ENCODE results near the gene CADM4.
"Not testable (repeated sequence)": the region's sequence is repeated elsewhere in the genome, so short reads cannot be mapped to it uniquely, and the experiment has no call there.

CADM4 gene

GRCh38 chr19:43638995-43639518 lies 593 bp downstream of the CADM4 start:
- no CpG with 5 or more reads among the region's 18 CpGs for WGBS, 2 donors (ENCODE audit: extremely low coverage in 2 of 2, insufficient read length in 2 of 2, insufficient replicate concordance in 1 of 2)
- Histone ChIP-seq H2AFZ (ENCODE audit: low read length) (peak overlapping the region; percentile 76), H2BK5ac (ENCODE audit: low read length) (no peak overlapping the region), H3K23ac (ENCODE audit: low read depth, low read length, poor library complexity) (no peak overlapping the region), H2BK120ac (ENCODE audit: low read depth, low read length) (no peak overlapping the region), H3K27me3 (ENCODE audit: control insufficient read depth in 3 of 3, insufficient read depth in 3 of 3, low read depth in 1 of 3, low read length in 3 of 3) (peaks cover 0 to 9% (median 2%) of the 10 kb centered on the region in 3 experiments), H3K4me1 (ENCODE audit: control insufficient read depth in 2 of 2, insufficient read depth in 1 of 2, low read depth in 1 of 2, low read length in 2 of 2) (peaks cover 32 to 43% of the 10 kb centered on the region in 2 donors), H4K91ac (ENCODE audit: low read depth, low read length, poor library complexity) (no peak overlapping the region), H3K36me3 (replicated peaks in 1 of 2; ENCODE audit: control insufficient read depth in 2 of 2, insufficient read depth in 2 of 2, low read length in 2 of 2) (peaks cover 0 to 15% of the 10 kb centered on the region in 2 donors), H3K4me2 (ENCODE audit: insufficient read depth, low read length, poor library complexity, severe bottlenecking) (peak overlapping the region; percentile 60), H3K9me3 (replicated peaks in 1 of 2; ENCODE audit: control insufficient read depth in 2 of 2, insufficient read depth in 1 of 2, low read depth in 1 of 2, low read length in 2 of 2) (no peaks in the 10 kb centered on the region), H3K27ac (replicated peaks; ENCODE audit: low read length) (no peak overlapping the region), H2BK12ac (ENCODE audit: low read length) (no peak overlapping the region), H3K14ac (ENCODE audit: low read length) (peak overlapping the region; percentile 5), H3K79me1 (ENCODE audit: low read depth, low read length) (peaks cover 9% of the 10 kb centered on the region), H3K9ac (ENCODE audit: low read depth, low read length, poor library complexity) (peak overlapping the region; percentile 89), H3K4ac (ENCODE audit: low read length) (no peak overlapping the region), H3K18ac (ENCODE audit: low read length) (peak overlapping the region; percentile 31), H2BK15ac (ENCODE audit: low read length) (no peak overlapping the region), H4K8ac (ENCODE audit: low read depth, low read length) (no peak overlapping the region), H3K4me3 (ENCODE audit: low read length in 2 of 2) (peak overlapping the region; percentile 86 to 99), H2AK5ac (ENCODE audit: low read depth, low read length) (peak overlapping the region; percentile 15)
- no peak for DNase-seq (ENCODE audit: low spot score)

- H2BK15ac ChIP-seq (ENCODE audit: low read length): no peak overlapping the region
- H4K91ac ChIP-seq (ENCODE audit: low read depth, low read length, poor library complexity): no peak overlapping the region
- no peak overlapping the region for H2AK5ac ChIP-seq (ENCODE audit: low read depth, low read length)
- H2BK5ac ChIP-seq (ENCODE audit: low read length): peak overlapping the region; percentile 15
- no peak overlapping the region for H4K8ac ChIP-seq (ENCODE audit: low read depth, low read length)
- H3K36me3 ChIP-seq (replicated peaks in 1 of 2; ENCODE audit: control insufficient read depth in 2 of 2, insufficient read depth in 2 of 2, low read length in 2 of 2): peaks cover 0 to 17% of the 10 kb centered on the region in 2 donors
- H2AFZ ChIP-seq (ENCODE audit: low read length): no peak overlapping the region
- H3K9ac ChIP-seq (ENCODE audit: low read depth, low read length, poor library complexity): peak overlapping the region; percentile 89
- no peaks in the 10 kb centered on the region for H3K9me3 ChIP-seq (replicated peaks in 1 of 2; ENCODE audit: control insufficient read depth in 2 of 2, insufficient read depth in 1 of 2, low read depth in 1 of 2, low read length in 2 of 2)
- H3K27ac ChIP-seq (replicated peaks; ENCODE audit: low read length): no peak overlapping the region
- H3K4me3 ChIP-seq (ENCODE audit: low read length in 2 of 2): peak overlapping the region; percentile 86 to 99
- DNase-seq (ENCODE audit: low spot score): no peak
- no peak overlapping the region for H3K4ac ChIP-seq (ENCODE audit: low read length)
- H2BK12ac ChIP-seq (ENCODE audit: low read length): no peak overlapping the region
- H3K4me2 ChIP-seq (ENCODE audit: insufficient read depth, low read length, poor library complexity, severe bottlenecking): peak overlapping the region; percentile 60
- H3K4me1 ChIP-seq (ENCODE audit: control insufficient read depth in 2 of 2, insufficient read depth in 1 of 2, low read depth in 1 of 2, low read length in 2 of 2): peaks cover 32 to 46% of the 10 kb centered on the region in 2 donors
- peak overlapping the region; percentile 6 for H3K18ac ChIP-seq (ENCODE audit: low read length)
- peaks cover 0 to 9% (median 2%) of the 10 kb centered on the region in 3 experiments for H3K27me3 ChIP-seq (ENCODE audit: control insufficient read depth in 3 of 3, insufficient read depth in 3 of 3, low read depth in 1 of 3, low read length in 3 of 3)
- H2BK120ac ChIP-seq (ENCODE audit: low read depth, low read length): no peak overlapping the region
- no CpG with 5 or more reads among the region's 13 CpGs for WGBS, 2 donors (ENCODE audit: extremely low coverage in 2 of 2, insufficient read length in 2 of 2, insufficient replicate concordance in 1 of 2)
- no peak overlapping the region for H3K14ac ChIP-seq (ENCODE audit: low read length)
- peaks cover 9% of the 10 kb centered on the region for H3K79me1 ChIP-seq (ENCODE audit: low read depth, low read length)
- H3K23ac ChIP-seq (ENCODE audit: low read depth, low read length, poor library complexity): no peak overlapping the region
Measured at GRCh38 chr19:43638214-43638994, 1.2 kb downstream of the CADM4 start.

GRCh38 chr19:43636121-43636683 lies 3.4 kb downstream of the CADM4 start:
- H3K36me3 ChIP-seq (replicated peaks in 1 of 2; ENCODE audit: control insufficient read depth in 2 of 2, insufficient read depth in 2 of 2, low read length in 2 of 2): peaks cover 3 to 22% of the 10 kb centered on the region in 2 donors
- H3K4me3 ChIP-seq (ENCODE audit: low read length in 2 of 2): peak overlapping the region in 1 of 2 donors; percentile 16
- H2AFZ ChIP-seq (ENCODE audit: low read length): no peak overlapping the region

GRCh38 chr19:43635561-43635940 lies 4.1 kb downstream of the CADM4 start:
- not testable (repeated sequence) for H2BK12ac ChIP-seq (ENCODE audit: low read length); H2BK120ac ChIP-seq (ENCODE audit: low read depth, low read length); DNase-seq (ENCODE audit: low spot score); H3K23ac ChIP-seq (ENCODE audit: low read depth, low read length, poor library complexity); H3K9ac ChIP-seq (ENCODE audit: low read depth, low read length, poor library complexity); H4K8ac ChIP-seq (ENCODE audit: low read depth, low read length); H3K4ac ChIP-seq (ENCODE audit: low read length); H3K9me3 ChIP-seq (replicated peaks in 1 of 2; ENCODE audit: control insufficient read depth in 2 of 2, insufficient read depth in 1 of 2, low read depth in 1 of 2, low read length in 2 of 2); H3K79me1 ChIP-seq (ENCODE audit: low read depth, low read length); H3K14ac ChIP-seq (ENCODE audit: low read length); H3K27me3 ChIP-seq (ENCODE audit: control insufficient read depth in 3 of 3, insufficient read depth in 3 of 3, low read depth in 1 of 3, low read length in 3 of 3)
- Histone ChIP-seq H2AFZ (ENCODE audit: low read length) (peak overlapping the region; percentile 77), H2AK5ac (ENCODE audit: low read depth, low read length) (peak overlapping the region; percentile 97), H2BK15ac (ENCODE audit: low read length) (peak overlapping the region; percentile 98), H4K91ac (ENCODE audit: low read depth, low read length, poor library complexity) (peak overlapping the region; percentile 54), H3K18ac (ENCODE audit: low read length) (peak overlapping the region; percentile 98), H3K4me3 (ENCODE audit: low read length in 2 of 2) (peak overlapping the region; percentile 38 to 73), H3K36me3 (replicated peaks in 1 of 2; ENCODE audit: control insufficient read depth in 2 of 2, insufficient read depth in 2 of 2, low read length in 2 of 2) (peaks cover 4 to 26% of the 10 kb centered on the region in 2 donors), H3K27ac (replicated peaks; ENCODE audit: low read length) (peak overlapping the region; percentile 94), H3K4me1 (ENCODE audit: control insufficient read depth in 2 of 2, insufficient read depth in 1 of 2, low read depth in 1 of 2, low read length in 2 of 2) (peaks cover 31 to 46% of the 10 kb centered on the region in 2 donors), H2BK5ac (ENCODE audit: low read length) (peak overlapping the region; percentile 97), H3K4me2 (ENCODE audit: insufficient read depth, low read length, poor library complexity, severe bottlenecking) (peak overlapping the region; percentile 71)
- WGBS, 2 donors (ENCODE audit: extremely low coverage in 2 of 2, insufficient read length in 2 of 2, insufficient replicate concordance in 1 of 2): no CpG with 5 or more reads among the region's 2 CpGs

More at GRCh38 chr19:43636121-43636683, 3.4 kb downstream of the CADM4 start:
- H2BK120ac ChIP-seq (ENCODE audit: low read depth, low read length): peak overlapping the region; percentile 78
- peak overlapping the region; percentile 71 for H3K4me2 ChIP-seq (ENCODE audit: insufficient read depth, low read length, poor library complexity, severe bottlenecking)
- H2BK15ac ChIP-seq (ENCODE audit: low read length): peak overlapping the region; percentile 98
- peak; percentile 45 for DNase-seq (ENCODE audit: low spot score)
- H3K18ac ChIP-seq (ENCODE audit: low read length): peak overlapping the region; percentile 98
- peak overlapping the region; percentile 81 for H3K9ac ChIP-seq (ENCODE audit: low read depth, low read length, poor library complexity)
- H3K23ac ChIP-seq (ENCODE audit: low read depth, low read length, poor library complexity): no peak overlapping the region
- peak overlapping the region; percentile 97 for H2BK5ac ChIP-seq (ENCODE audit: low read length)
- peak overlapping the region; percentile 94 for H3K27ac ChIP-seq (replicated peaks; ENCODE audit: low read length)
- H4K91ac ChIP-seq (ENCODE audit: low read depth, low read length, poor library complexity): peak overlapping the region; percentile 54
- peak overlapping the region; percentile 97 for H2AK5ac ChIP-seq (ENCODE audit: low read depth, low read length)
- H3K79me1 ChIP-seq (ENCODE audit: low read depth, low read length): peaks cover 9% of the 10 kb centered on the region
- WGBS, 2 donors (ENCODE audit: extremely low coverage in 2 of 2, insufficient read length in 2 of 2, insufficient replicate concordance in 1 of 2): no CpG with 5 or more reads among the region's 14 CpGs
- H2BK12ac ChIP-seq (ENCODE audit: low read length): peak overlapping the region; percentile 75
- H3K27me3 ChIP-seq (ENCODE audit: control insufficient read depth in 3 of 3, insufficient read depth in 3 of 3, low read depth in 1 of 3, low read length in 3 of 3): peaks cover 0 to 9% (median 2%) of the 10 kb centered on the region in 3 experiments
- H3K4ac ChIP-seq (ENCODE audit: low read length): peak overlapping the region; percentile 86
- no peak overlapping the region for H3K14ac ChIP-seq (ENCODE audit: low read length)
- no peaks in the 10 kb centered on the region for H3K9me3 ChIP-seq (replicated peaks in 1 of 2; ENCODE audit: control insufficient read depth in 2 of 2, insufficient read depth in 1 of 2, low read depth in 1 of 2, low read length in 2 of 2)
- H3K4me1 ChIP-seq (ENCODE audit: control insufficient read depth in 2 of 2, insufficient read depth in 1 of 2, low read depth in 1 of 2, low read length in 2 of 2): peaks cover 32 to 46% of the 10 kb centered on the region in 2 donors
- no peak overlapping the region for H4K8ac ChIP-seq (ENCODE audit: low read depth, low read length)

All from neuronal stem cell (in vitro differentiated cells).